Endometrium (tissue), 2 donors: ENCODE results near the gene INHBB.
"Not testable (repeated sequence)": the region's sequence is repeated elsewhere in the genome, so short reads cannot be mapped to it uniquely, and the experiment has no call there.

Experiments
- FAIRE-seq: peaks from 2 replicates; lab custom pipeline; 2012; peaks lifted over from hg19 to GRCh38; lab: Jason Lieb, UNC
- donor health status: control.
- donor health status: control.

Gene INHBB

DNA sequence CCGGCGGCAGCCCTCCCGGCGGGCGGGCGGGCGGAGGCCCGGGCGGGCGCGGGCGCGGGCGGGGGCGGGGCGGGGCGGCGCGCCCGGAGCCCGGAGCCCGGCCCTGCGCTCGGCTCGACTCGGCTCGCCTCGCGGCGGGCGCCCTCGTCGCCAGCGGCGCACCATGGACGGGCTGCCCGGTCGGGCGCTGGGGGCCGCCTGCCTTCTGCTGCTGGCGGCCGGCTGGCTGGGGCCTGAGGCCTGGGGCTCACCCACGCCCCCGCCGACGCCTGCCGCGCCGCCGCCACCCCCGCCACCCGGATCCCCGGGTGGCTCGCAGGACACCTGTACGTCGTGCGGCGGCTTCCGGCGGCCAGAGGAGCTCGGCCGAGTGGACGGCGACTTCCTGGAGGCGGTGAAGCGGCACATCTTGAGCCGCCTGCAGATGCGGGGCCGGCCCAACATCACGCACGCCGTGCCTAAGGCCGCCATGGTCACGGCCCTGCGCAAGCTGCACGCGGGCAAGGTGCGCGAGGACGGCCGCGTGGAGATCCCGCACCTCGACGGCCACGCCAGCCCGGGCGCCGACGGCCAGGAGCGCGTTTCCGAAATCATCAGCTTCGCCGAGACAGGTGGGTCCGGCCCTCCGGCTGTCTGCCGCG lies at the start of gene INHBB:
TSS of gene INHBB (plus strand) at position 111 of the 641 bp plus-strand sequence. CDS start at position 164, 53 bp downstream.
- FAIRE-seq: no peak

DNA sequence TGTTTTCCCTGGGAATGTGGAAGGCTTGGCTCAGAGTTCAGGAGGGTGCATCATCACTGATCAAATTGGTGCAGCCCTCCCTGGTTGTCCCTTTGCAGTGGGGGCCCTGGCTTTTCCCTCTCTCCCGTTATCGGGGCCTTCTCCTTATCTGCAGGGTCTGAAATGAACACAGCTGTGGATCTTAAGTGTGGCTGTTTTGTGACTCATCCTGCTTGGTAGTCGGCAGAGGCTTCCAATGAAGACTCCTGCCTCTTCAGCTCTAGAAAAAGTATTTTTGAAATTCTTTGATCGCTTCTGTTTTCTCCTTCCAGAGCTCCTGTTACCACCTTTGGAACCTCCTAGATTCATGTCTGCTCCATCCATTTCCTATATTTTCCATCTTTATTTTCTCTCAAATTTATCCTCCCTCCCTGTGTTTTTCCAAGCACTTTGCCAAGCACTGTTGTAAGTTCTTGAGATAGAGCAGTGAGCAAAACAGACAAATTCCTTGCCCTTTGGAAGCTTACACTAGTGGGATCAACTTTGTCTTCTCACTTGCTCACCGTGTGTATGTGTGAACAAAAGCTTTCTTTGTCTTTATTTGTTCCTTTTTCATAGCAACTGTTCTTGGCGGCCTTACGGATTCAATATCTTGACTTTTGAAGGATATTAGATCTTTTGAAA lies 47.6 kb upstream of the INHBB start:
- no peak for FAIRE-seq

DNA sequence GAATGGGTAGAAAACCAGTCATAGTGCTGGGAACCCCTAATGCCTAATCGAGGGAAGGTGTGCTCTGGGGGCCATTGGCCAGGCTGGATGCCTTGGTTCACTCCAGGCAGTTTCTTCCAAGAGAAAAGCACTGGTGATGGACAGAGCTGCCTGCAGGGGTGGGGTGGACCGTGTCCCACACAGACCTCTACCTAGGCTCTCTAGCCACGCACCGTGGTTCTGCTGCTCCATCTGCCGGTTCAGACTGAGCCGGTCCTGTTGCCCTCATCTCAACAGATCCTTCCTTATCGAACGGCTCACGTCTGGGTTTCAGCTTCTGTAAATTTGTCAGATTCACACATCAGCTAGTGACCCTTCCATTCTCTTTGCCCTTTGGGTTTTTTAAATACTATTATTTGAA lies 46.9 kb upstream of the INHBB start:
- FAIRE-seq: no peak

GRCh38 chr2:120299561-120299960 lies 46.4 kb upstream of the INHBB start:
- no peak for FAIRE-seq

GRCh38 chr2:120300385-120300784 lies 45.6 kb upstream of the INHBB start:
- FAIRE-seq: no peak

DNA sequence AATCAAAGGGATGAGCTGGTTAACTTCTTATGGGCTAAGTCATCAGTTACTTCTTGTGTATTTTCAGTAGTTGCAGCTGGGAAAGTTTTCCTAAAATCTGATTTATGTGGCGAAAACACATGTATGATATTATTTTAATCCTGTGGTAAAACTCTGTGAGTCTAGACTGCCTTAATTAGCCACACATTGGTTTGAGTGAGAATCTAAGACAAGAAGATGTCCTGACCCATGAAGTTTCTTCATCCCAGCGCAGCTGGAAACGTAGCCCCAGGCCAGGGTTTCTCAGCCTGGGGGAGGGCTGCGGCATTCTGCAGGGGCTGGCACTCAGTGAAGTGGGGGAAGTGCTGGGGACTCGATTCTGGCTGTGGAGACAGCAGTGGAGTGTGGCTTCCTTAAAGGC lies 44.7 kb upstream of the INHBB start:
- no peak for FAIRE-seq

DNA sequence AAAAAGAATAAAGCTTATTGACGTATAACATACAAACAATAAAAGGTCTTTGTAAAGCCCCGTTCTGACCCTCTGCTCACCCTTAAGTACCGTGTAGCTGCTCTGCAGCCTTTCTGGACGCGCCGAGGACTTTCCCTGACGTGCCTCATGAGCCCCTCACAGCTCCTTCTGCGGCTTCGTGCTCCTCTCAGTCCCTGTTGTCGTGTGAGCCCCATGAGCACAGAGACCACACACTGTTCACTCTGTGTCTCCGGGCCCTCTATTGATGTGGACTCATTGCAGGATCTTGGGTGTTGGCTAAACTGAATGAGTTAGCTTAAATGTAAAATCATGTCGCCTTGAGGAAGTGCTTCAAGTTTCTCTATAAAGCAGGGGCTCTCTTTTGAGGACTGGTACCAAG lies 43.6 kb upstream of the INHBB start:
- FAIRE-seq: no peak

- FAIRE-seq: no peak
Measured at GRCh38 chr2:120303177-120303576, 42.8 kb upstream of the INHBB start.

- FAIRE-seq: no peak
Measured at GRCh38 chr2:120305296-120305695, 40.6 kb upstream of the INHBB start.

GRCh38 chr2:120305937-120306490 lies 39.9 kb upstream of the INHBB start:
- no peak for FAIRE-seq

DNA sequence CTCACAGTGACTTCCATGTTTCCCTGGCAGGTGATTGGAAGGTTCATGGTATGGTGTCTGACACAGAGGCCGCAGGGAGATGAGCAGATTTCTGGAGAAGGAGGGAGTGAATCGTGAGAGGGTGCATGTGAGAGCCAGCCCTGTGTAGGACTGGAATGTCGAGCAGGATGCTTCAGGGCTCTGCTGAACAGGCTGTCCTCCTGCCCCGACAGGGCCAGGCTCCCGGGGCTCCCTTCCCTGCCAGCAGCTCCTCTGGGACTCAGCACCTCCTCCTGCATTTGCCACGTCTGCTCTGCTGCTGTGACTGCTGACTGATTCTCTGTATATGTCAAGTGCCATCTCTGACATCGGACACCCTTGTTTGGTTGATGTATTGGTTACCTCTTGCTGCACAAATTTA lies 38.5 kb upstream of the INHBB start:
- no peak for FAIRE-seq

- no peak for FAIRE-seq
Measured at GRCh38 chr2:120308038-120308910, 37.7 kb upstream of the INHBB start.

GRCh38 chr2:120310136-120310535 lies 35.8 kb upstream of the INHBB start:
- FAIRE-seq: no peak

DNA sequence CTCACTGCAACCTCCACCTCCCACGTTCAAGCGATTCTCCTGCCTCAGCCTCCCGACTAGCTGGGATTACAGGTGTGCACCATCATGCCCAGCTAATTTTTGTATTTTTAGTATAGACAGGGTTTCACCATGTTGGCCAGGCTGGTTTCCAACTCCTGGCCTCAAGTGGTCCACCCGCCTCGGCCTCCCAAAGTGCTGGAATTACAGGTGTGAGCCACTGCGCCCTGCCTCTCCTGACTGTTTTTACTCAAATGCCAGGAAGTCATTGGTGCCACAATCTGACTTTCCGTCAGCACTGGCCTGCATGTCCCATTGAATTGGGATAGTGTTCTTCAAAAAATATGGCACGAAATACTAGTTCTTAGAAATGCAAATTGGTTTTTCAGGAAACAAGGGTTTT lies 35.1 kb upstream of the INHBB start:
- FAIRE-seq: not testable (repeated sequence)

GRCh38 chr2:120312076-120312475 lies 33.9 kb upstream of the INHBB start:
- no peak for FAIRE-seq

GRCh38 chr2:120312860-120313694 lies 32.9 kb upstream of the INHBB start:
- peak; percentile 23 for FAIRE-seq

GRCh38 chr2:120313695-120314615 lies 32.0 kb upstream of the INHBB start:
- FAIRE-seq: no peak

DNA sequence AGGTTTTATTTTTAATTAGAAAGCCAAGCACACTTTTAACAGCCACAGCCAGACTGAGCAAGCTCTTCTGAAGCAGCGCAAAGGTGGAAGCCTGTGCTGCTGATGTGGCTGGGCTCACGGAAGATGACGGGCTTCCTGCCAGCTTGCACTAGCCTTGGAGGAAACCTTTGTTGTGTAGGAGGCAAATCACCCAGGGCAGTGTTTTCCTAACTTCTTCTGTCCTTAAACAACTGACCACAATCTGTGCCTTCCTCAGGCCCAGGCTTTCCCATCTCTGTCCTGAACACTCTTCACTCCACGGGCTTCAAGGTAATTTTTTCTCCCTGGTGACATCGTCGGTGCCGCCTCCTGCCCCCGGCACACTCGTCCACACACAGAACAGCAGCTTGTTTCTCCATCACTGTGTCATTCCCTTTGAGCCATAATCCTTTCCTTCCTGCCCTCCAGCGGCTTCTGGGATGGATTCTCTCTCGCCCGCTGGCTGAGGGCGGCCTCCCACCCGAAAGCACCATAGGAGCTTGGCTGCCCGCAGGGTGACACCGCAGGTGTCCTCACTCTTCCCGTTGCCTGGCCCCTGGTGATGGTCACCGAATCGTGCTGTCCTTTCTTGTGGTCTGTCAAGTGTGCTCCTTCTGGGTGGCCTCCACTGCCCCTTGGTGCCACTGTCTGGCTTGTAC lies 31.1 kb upstream of the INHBB start:
- FAIRE-seq: no peak

DNA sequence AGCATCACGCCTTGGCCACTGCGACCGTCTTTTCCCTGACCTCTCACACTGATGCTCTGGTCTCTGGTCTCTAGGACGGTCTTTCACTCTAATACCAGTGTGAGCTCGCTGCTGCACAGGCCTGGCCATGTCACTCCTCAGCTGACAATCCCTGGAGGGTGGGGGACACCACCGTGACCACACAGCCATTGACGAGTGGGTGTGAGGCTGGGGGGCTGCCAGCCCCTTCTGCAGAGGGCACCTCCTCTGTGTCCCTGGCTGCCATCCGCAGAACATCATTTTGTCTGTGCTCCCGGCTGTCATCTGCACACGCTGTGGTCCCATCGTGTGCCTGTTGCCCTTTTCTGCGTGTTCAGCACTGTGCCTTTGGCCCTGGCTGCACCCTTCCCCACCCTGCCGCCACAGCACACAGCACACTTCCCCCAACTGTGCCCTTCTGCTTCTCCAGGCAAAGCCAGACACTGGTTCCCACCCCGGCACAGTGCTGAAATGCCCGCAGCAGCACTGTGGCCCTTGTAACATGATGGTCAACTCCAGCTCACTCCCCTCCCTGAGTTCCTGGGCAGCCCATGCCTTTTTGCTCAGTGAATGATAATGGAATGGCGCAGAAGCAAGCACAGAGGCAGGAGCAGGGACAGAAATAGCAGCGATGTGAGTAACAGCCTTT lies 30.4 kb upstream of the INHBB start:
- FAIRE-seq: no peak

DNA sequence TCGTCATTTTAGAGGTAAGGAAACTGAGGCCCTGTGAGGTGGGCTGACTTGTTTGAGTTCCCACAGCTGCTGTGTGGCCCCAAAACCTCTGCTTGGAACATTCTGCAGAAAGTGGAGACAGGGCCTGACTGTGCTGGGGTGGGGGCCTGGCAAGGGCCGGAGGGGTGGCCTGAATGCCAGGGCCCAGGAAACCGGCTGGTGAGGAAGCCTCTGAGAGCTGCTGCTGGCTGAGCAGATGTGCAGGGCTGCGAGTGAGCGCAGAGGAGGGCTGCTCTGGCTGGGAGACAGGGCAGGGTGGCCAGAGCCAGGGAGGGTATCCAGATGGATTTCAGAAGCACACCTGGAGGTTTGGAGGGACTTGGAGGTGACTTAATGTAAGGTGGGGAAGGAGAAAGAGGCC lies 29.9 kb upstream of the INHBB start:
- no peak for FAIRE-seq
